Kidney epithelial cell (primary cell): Measurements from ENCODE around the gene KCNK10. TPM values are rescaled to one million over a fixed set of nuclear protein-coding genes. Genes with fewer than 3 reads are reported as not detected.

Experiments
- DNase-seq: peaks from one replicate; pipeline ENCODE4 v3.0.0-alpha.2; 2010; ENCODE audit warnings: low read depth
- H3K27me3 ChIP-seq: 2 replicates; pipeline ENCODE4 v1.6.0; 2011; ENCODE audit warnings: low read length; ENCODE audit not compliant: control insufficient read depth, insufficient read depth
- H3K36me3 ChIP-seq: 2 replicates; pipeline ENCODE4 v1.5.1; 2011; ENCODE audit warnings: low read length; ENCODE audit not compliant: control insufficient read depth, insufficient read depth
- H3K4me3 ChIP-seq: 2 replicates; pipeline ENCODE4 v1.5.1; 2011; ENCODE audit warnings: low read depth, mild to moderate bottlenecking, control low read depth, low read length
- total RNA-seq: library from RNA; depleted of rRNA; stranded (reverse); fragments of >200 nt; gene quantifications from 2 replicates; pipeline ENCODE4 v1.2.3, GENCODE V29; 2015
- TF ChIP-seq, protein P1 (sequence below): IDR thresholded peaks from 2 replicates; pipeline ENCODE4 v1.5.1; 2011; ENCODE audit warnings: mild to moderate bottlenecking, moderate library complexity, low read length, control low read depth, inconsistent platforms; ENCODE audit not compliant: insufficient read depth, poor library complexity, severe bottlenecking

Gene KCNK10
- total RNA-seq, 1 donor from 2014 or later = 0.04 TPM

- H3K27me3 ChIP-seq = no peaks in the 10 kb centered on the region
- no peaks in the 10 kb centered on the region for H3K36me3 ChIP-seq
- TF ChIP-seq, protein P1, sequence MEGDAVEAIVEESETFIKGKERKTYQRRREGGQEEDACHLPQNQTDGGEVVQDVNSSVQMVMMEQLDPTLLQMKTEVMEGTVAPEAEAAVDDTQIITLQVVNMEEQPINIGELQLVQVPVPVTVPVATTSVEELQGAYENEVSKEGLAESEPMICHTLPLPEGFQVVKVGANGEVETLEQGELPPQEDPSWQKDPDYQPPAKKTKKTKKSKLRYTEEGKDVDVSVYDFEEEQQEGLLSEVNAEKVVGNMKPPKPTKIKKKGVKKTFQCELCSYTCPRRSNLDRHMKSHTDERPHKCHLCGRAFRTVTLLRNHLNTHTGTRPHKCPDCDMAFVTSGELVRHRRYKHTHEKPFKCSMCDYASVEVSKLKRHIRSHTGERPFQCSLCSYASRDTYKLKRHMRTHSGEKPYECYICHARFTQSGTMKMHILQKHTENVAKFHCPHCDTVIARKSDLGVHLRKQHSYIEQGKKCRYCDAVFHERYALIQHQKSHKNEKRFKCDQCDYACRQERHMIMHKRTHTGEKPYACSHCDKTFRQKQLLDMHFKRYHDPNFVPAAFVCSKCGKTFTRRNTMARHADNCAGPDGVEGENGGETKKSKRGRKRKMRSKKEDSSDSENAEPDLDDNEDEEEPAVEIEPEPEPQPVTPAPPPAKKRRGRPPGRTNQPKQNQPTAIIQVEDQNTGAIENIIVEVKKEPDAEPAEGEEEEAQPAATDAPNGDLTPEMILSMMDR = no peak
- H3K4me3 ChIP-seq = no peak overlapping the region
- DNase-seq = no peak
These were observed 31.3 kb upstream of the KCNK10 start for GRCh38 chr14:88354358-88354757.

DNA sequence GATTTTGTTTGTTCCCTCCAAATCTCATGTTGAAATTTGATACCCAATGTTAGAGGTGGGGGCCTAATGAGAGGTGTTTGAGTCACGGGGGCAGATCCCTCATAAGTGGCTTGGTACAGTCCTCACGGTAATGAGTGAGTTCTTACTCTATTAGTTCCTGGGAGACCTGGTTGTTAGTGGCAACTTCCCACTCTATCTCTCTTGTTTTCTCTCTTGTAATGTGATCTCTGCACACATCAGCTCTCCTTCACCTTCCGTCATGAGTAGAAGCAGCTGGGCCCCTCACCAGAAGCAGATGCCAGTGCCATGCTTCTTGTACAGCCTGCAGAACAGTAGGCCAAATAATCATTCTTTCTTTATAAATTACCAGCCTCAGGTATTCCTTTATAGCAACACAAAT, 29.6 kb upstream of the KCNK10 start:
- H3K4me3 ChIP-seq = no peak overlapping the region
- no peaks in the 10 kb centered on the region for H3K27me3 ChIP-seq
- DNase-seq = no peak
- no peaks in the 10 kb centered on the region for H3K36me3 ChIP-seq
- TF ChIP-seq, protein P1 = no peak

GRCh38 chr14:88351966-88352691, 29.1 kb upstream of the KCNK10 start:
- Histone ChIP-seq H3K36me3 (no peaks in the 10 kb centered on the region), H3K4me3 (no peak overlapping the region), H3K27me3 (no peaks in the 10 kb centered on the region)
- DNase-seq = no peak
- TF ChIP-seq, protein P1 = no peak

DNA sequence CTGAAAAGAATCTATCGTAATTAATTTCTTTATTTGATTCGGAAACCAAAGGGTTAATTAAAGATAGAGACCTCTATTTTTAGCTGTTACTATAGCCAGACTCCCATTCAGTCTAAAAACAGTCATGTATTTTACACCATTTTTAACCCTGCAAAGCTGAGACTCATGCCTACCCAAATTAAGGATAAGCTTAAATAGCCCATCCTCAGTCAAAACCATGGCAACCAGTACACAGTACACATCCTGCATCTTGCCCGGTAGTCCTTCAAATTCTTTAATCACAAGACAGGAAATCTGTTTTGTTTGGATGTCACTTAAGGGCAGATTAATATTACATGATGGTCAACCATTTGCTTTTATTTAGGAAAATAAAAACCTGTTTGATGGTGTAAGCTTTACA, 25.5 kb upstream of the KCNK10 start:
- TF ChIP-seq, protein P1 = no peak
- Histone ChIP-seq H3K36me3 (no peaks in the 10 kb centered on the region), H3K27me3 (no peaks in the 10 kb centered on the region), H3K4me3 (no peak overlapping the region)
- no peak for DNase-seq

GRCh38 chr14:88346048-88346639, 23.1 kb upstream of the KCNK10 start:
- H3K36me3 ChIP-seq = no peaks in the 10 kb centered on the region
- DNase-seq = no peak
- TF ChIP-seq, protein P1 = no peak
- no peak overlapping the region for H3K4me3 ChIP-seq
- no peaks in the 10 kb centered on the region for H3K27me3 ChIP-seq

DNA sequence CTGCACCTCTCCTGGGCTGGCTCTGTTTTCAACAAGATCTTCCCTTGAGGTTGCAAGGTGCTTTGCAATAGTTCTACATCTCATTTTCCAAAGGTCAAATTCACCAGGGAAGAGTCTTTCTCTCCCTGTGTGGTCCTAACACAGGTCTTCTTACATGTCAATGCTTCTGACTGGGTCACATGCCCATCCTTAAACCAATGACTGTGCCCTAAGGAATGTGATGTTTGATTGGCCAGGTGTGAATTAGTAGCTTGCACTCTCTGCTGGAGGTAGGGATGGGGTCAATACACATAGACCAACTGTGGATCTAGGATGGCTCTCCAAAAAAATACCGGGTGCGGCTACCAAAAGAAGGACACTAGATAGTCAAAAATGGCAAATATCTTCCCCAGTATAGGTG, 19.9 kb upstream of the KCNK10 start:
- H3K27me3 ChIP-seq = no peaks in the 10 kb centered on the region
- TF ChIP-seq, protein P1 = no peak
- H3K36me3 ChIP-seq = no peaks in the 10 kb centered on the region
- no peak overlapping the region for H3K4me3 ChIP-seq
- DNase-seq = no peak
